ENCODE data around the gene EME2. TPM values are rescaled to one million over a fixed set of nuclear protein-coding genes. Genes with fewer than 3 reads are reported as not detected.

The EME2 gene
- total and polyA plus RNA-seq, 2 donors (not counting 1 experiment from before 2014, with no cell fraction given): 2.2 to 8.3 TPM

DNA sequence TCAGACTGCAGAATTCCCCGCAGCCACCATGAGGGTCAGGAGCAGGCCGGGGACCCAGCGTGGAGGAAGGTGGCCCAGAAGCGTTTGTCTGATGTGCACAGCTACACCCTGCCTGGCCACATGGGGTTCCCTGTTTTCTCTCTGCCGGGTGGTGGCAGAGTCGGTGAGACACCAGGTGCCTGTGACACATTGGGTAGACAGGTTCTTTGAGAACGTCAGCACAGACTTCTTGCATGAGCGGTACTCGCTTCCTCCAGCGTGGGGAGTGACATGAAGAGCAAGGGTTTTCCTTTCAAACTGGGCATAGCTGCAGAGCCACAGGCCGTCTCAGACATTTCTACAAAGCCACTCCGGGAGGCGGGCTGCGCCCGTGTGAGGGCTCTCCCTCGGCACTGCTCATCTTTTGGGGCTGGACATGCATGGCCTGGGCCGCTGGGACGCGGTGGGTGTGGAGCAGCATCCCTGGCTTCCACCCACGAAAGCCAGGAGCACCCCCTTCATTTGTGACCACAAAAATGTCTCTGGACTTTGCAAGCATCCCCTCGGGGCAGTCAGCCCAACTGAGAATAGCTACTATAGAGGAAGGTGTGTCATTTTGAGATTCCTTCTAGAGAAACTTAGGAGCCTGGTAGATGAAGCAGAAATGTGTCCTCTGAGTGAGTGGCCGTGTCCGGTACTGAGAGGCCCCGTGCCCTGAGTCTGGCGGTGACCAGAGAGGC lies 27.3 kb upstream of the EME2 start:
- H3K27me3 ChIP-seq (ENCODE audit: control insufficient read depth, insufficient read depth, low read length): no peaks in the 10 kb centered on the region
- DNase-seq (ENCODE audit: low read depth in 2 of 2): peak in 1 of 2 donors; percentile 93
- no peaks in the 10 kb centered on the region for H3K4me1 ChIP-seq (ENCODE audit: control insufficient read depth, extremely low read depth, insufficient read depth, low read length)
- H3K4me2 ChIP-seq (ENCODE audit: extremely low read depth, insufficient read depth, low read length): no peak overlapping the region
- TF ChIP-seq, protein P1, sequence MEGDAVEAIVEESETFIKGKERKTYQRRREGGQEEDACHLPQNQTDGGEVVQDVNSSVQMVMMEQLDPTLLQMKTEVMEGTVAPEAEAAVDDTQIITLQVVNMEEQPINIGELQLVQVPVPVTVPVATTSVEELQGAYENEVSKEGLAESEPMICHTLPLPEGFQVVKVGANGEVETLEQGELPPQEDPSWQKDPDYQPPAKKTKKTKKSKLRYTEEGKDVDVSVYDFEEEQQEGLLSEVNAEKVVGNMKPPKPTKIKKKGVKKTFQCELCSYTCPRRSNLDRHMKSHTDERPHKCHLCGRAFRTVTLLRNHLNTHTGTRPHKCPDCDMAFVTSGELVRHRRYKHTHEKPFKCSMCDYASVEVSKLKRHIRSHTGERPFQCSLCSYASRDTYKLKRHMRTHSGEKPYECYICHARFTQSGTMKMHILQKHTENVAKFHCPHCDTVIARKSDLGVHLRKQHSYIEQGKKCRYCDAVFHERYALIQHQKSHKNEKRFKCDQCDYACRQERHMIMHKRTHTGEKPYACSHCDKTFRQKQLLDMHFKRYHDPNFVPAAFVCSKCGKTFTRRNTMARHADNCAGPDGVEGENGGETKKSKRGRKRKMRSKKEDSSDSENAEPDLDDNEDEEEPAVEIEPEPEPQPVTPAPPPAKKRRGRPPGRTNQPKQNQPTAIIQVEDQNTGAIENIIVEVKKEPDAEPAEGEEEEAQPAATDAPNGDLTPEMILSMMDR (conservative IDR thresholded peaks at IDR 0.05 in 1 of 2, IDR thresholded peaks at IDR 0.05 in 1 of 2; ENCODE audit: low read depth in 1 of 2, low read length in 2 of 2): no peak
- TF ChIP-seq EZH2 (IDR thresholded peaks at IDR 0.05; ENCODE audit: low read length, missing control alignments): no peak
- no peak overlapping the region for H3K9ac ChIP-seq (ENCODE audit: insufficient read depth, low read length)
- H3K4me3 ChIP-seq (replicated peaks in 1 of 4; ENCODE audit: control extremely low read depth in 1 of 4, insufficient read depth in 1 of 4, low read depth in 3 of 4, low read length in 4 of 4): no peak overlapping the region
- H3K9me3 ChIP-seq (ENCODE audit: control insufficient read depth, insufficient read depth, low read depth, low read length): no peaks in the 10 kb centered on the region
- no peak overlapping the region for H2AFZ ChIP-seq (ENCODE audit: low read length)
- no peaks in the 10 kb centered on the region for H3K79me2 ChIP-seq (ENCODE audit: control insufficient read depth, insufficient read depth, low read length)
- H3K27ac ChIP-seq (ENCODE audit: insufficient read depth, low read length): no peak overlapping the region
- H3K36me3 ChIP-seq (ENCODE audit: control insufficient read depth, insufficient read depth, low read length): peaks cover 21% of the 10 kb centered on the region
- H4K20me1 ChIP-seq (ENCODE audit: control insufficient read depth, extremely low read depth, insufficient read depth, low read length): no peaks in the 10 kb centered on the region

DNA sequence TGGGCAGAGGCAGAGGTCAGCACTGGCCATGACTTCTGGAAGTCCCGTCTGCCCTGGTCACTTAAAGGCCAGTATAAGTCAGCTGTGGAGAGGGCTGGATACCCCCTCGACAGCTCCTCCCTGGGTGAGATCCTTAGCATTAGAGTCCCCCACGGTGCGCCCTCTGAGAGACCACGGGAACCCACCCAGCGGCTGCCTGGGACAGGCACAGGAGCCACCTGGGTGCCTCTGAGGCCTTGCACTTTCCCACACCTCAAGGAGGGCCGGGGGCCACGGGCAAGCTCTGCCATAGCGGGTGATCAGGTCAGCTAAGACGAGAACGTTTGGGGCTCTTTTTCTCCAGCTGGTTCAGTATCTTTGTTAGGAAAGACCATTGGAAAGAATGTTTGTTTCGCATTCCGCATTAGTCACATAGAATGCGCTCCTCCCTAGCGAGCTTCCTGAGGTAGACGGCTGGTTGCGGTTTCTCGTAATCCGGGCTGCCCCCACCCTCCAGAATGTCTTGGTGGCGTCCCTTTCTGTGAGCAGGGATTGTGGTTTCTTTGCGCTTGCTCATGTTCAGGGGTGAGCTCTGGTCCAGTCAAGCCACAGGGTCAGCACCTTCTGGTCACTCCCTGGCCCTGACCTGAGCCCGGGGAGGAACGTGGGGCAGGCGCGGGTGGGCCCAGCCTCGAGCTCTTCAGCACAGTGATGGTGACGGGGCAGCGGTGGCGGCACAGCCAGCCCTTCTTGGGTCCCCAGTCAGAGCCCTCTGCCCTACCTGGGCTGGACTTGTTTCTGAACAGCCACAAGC lies 26.5 kb upstream of the EME2 start:
- no peaks in the 10 kb centered on the region for H4K20me1 ChIP-seq (ENCODE audit: control insufficient read depth, extremely low read depth, insufficient read depth, low read length)
- H3K4me2 ChIP-seq (ENCODE audit: extremely low read depth, insufficient read depth, low read length): no peak overlapping the region
- no peak overlapping the region for H3K27ac ChIP-seq (ENCODE audit: insufficient read depth, low read length)
- no peaks in the 10 kb centered on the region for H3K79me2 ChIP-seq (ENCODE audit: control insufficient read depth, insufficient read depth, low read length)
- H2AFZ ChIP-seq (ENCODE audit: low read length): no peak overlapping the region
- no peaks in the 10 kb centered on the region for H3K9me3 ChIP-seq (ENCODE audit: control insufficient read depth, insufficient read depth, low read depth, low read length)
- no peaks in the 10 kb centered on the region for H3K27me3 ChIP-seq (ENCODE audit: control insufficient read depth, insufficient read depth, low read length)
- H3K36me3 ChIP-seq (ENCODE audit: control insufficient read depth, insufficient read depth, low read length): peaks cover 21% of the 10 kb centered on the region
- no peaks in the 10 kb centered on the region for H3K4me1 ChIP-seq (ENCODE audit: control insufficient read depth, extremely low read depth, insufficient read depth, low read length)
- no peak for TF ChIP-seq EZH2 (IDR thresholded peaks at IDR 0.05; ENCODE audit: low read length, missing control alignments)
- no peak overlapping the region for H3K4me3 ChIP-seq (replicated peaks in 1 of 4; ENCODE audit: control extremely low read depth in 1 of 4, insufficient read depth in 1 of 4, low read depth in 3 of 4, low read length in 4 of 4)
- peak; percentile 50 to 98 for DNase-seq (ENCODE audit: low read depth in 2 of 2)
- no peak overlapping the region for H3K9ac ChIP-seq (ENCODE audit: insufficient read depth, low read length)

DNA sequence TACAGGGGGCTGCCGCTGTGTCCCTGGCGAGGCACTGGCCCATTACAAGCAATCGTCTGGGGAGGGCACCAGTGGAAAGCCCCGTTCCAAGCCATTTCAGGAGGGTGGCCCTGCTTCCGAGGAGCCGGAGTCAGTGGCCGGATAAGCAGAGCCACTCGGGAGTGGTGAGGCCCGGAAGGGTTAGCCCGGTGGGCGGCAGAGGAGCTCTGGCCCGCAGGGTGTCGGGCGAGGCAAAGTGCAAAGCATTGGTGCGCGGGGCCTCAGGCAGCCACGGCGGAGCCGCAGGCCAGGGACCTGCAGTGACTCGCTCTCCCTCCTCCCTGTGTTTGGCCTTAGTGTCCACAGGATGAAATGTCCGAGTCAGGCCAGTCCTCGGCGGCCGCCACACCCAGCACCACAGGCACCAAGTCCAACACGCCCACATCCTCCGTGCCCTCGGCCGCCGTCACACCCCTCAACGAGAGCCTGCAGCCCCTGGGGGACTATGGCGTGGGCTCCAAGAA lies 25.9 kb upstream of the EME2 start:
- H3K36me3 ChIP-seq (ENCODE audit: control insufficient read depth, insufficient read depth, low read length): peaks cover 22% of the 10 kb centered on the region

More for the DNA sequence above, 25.9 kb upstream of the EME2 start:
- DNase-seq (ENCODE audit: low read depth in 2 of 2): peak in 1 of 2 donors; percentile 81
- H4K20me1 ChIP-seq (ENCODE audit: control insufficient read depth, extremely low read depth, insufficient read depth, low read length): no peaks in the 10 kb centered on the region
- H3K27me3 ChIP-seq (ENCODE audit: control insufficient read depth, insufficient read depth, low read length): no peaks in the 10 kb centered on the region
- no peaks in the 10 kb centered on the region for H3K9me3 ChIP-seq (ENCODE audit: control insufficient read depth, insufficient read depth, low read depth, low read length)
- H3K27ac ChIP-seq (ENCODE audit: insufficient read depth, low read length): no peak overlapping the region
- no peaks in the 10 kb centered on the region for H3K4me1 ChIP-seq (ENCODE audit: control insufficient read depth, extremely low read depth, insufficient read depth, low read length)
- no peak overlapping the region for H3K4me2 ChIP-seq (ENCODE audit: extremely low read depth, insufficient read depth, low read length)
- TF ChIP-seq, protein P1 (conservative IDR thresholded peaks at IDR 0.05 in 1 of 2, IDR thresholded peaks at IDR 0.05 in 1 of 2; ENCODE audit: low read depth in 1 of 2, low read length in 2 of 2): no peak
- TF ChIP-seq EZH2 (IDR thresholded peaks at IDR 0.05; ENCODE audit: low read length, missing control alignments): no peak
- no peak overlapping the region for H3K4me3 ChIP-seq (replicated peaks in 1 of 4; ENCODE audit: control extremely low read depth in 1 of 4, insufficient read depth in 1 of 4, low read depth in 3 of 4, low read length in 4 of 4)
- no peak overlapping the region for H3K9ac ChIP-seq (ENCODE audit: insufficient read depth, low read length)
- no peak overlapping the region for H2AFZ ChIP-seq (ENCODE audit: low read length)
- H3K79me2 ChIP-seq (ENCODE audit: control insufficient read depth, insufficient read depth, low read length): no peaks in the 10 kb centered on the region
